HepG2 (cell line): ENCODE data around the gene MED13. TPM values are rescaled to one million over a fixed set of nuclear protein-coding genes. Genes with fewer than 3 reads are reported as not detected.

ENCODE experiments used
- ATAC-seq: fragments of 200-7000 bp; cut with Tn5 transposase; 3 replicates; pipeline ENCODE4 v1.9.1; 2020; ENCODE audit warnings: mild to moderate bottlenecking, moderate library complexity
- BruUV-seq: library from RNA; stranded (reverse); fragments of 400-500 nt; replicated peaks from 2 replicates; lab custom pipeline; 2021; lab: Mats Ljungman, UMichigan
- CTCF ChIA-PET: fragments of 300-600 bp; formaldehyde crosslinking; extraction: SDS; loops from one replicate; lab custom pipeline; 2021; ENCODE audit warnings: low total read pairs, inconsistent platforms, low intra/inter-chr PET ratio; lab: Yijun Ruan, JAX
- POLR2A ChIA-PET: fragments of 350-600 bp; sonication (Branson Sonifier 250); formaldehyde crosslinking; loops from one replicate; lab custom pipeline; 2020; ENCODE audit warnings: antibody characterized with exemption, inconsistent platforms; lab: Yijun Ruan, JAX
- DNase-seq: peaks from one replicate; pipeline ENCODE4 v3.0.0-alpha.2; 2015; ENCODE audit warnings: low spot score
- FAIRE-seq: peaks from 3 replicates; lab custom pipeline; 2011; peaks lifted over from hg19 to GRCh38; lab: Jason Lieb, UNC
- H2AFZ ChIP-seq: one replicate; pipeline ENCODE4 v1.6.1; 2011; ENCODE audit warnings: low read length, inconsistent platforms
- H3K27ac ChIP-seq: fragments of 300-600 bp; 3 replicates; pipeline ENCODE4 v1.8.0; 2011; ENCODE audit warnings: mixed run types, mild to moderate bottlenecking, mixed read lengths, low read length, inconsistent platforms; ENCODE audit not compliant: insufficient read depth; ENCODE audit errors: extremely low read length
- H3K27me3 ChIP-seq, 2 experiments: fragments of 200-600 bp in 1 of 2; 2 replicates in 1 of 2; 3 replicates in 1 of 2; pipeline versions ENCODE4 v1.6.0 to v1.8.0; 2011; ENCODE audit warnings: low read length in 2 of 2, mild to moderate bottlenecking in 2 of 2, moderate library complexity in 2 of 2, inconsistent platforms in 1 of 2; ENCODE audit not compliant: insufficient read depth in 2 of 2, control insufficient read depth in 1 of 2
- H3K36me3 ChIP-seq, 2 experiments: fragments of 200-600 bp in 1 of 2; replicated peaks in 1 of 2; 2 replicates in 1 of 2; 3 replicates in 1 of 2; pipeline versions ENCODE4 v1.5.1 to v1.8.0; 2011; ENCODE audit warnings: low read length in 2 of 2, inconsistent platforms in 1 of 2; ENCODE audit not compliant: insufficient read depth in 2 of 2, control insufficient read depth in 1 of 2
- H3K4me1 ChIP-seq: 2 replicates; pipeline ENCODE4 v1.5.1; 2012; ENCODE audit warnings: low read length, inconsistent platforms; ENCODE audit not compliant: insufficient read depth
- H3K4me2 ChIP-seq: 2 replicates; pipeline ENCODE4 v1.6.0; 2011; ENCODE audit warnings: low read depth, low read length, inconsistent platforms
- H3K4me3 ChIP-seq, 3 experiments: fragments of 200-600 bp in 1 of 3; sonication (generic), shearing (Covaris generic) in 1 of 3; replicated peaks in 1 of 3; 2 replicates each; pipeline ENCODE4 v1.5.1; 2011 to 2016; ENCODE audit warnings: low read length in 3 of 3, inconsistent platforms in 2 of 3, low read depth in 2 of 3, mild to moderate bottlenecking in 2 of 3, control low read depth in 1 of 3, mixed read lengths in 1 of 3; ENCODE audit not compliant: insufficient read depth in 1 of 3
- H3K79me2 ChIP-seq: one replicate; pipeline ENCODE4 v1.6.1; 2011; ENCODE audit warnings: low read length, inconsistent platforms; ENCODE audit not compliant: insufficient read depth
- H3K9ac ChIP-seq: 2 replicates; pipeline ENCODE4 v1.6.0; 2011; ENCODE audit warnings: mild to moderate bottlenecking, low read depth, low read length, inconsistent platforms; ENCODE audit not compliant: insufficient read depth
- H3K9me3 ChIP-seq: 2 replicates; pipeline ENCODE4 v1.5.1; 2012; ENCODE audit warnings: mild to moderate bottlenecking, low read length
- H4K20me1 ChIP-seq: 2 replicates; pipeline ENCODE4 v1.6.0; 2011; ENCODE audit warnings: inconsistent platforms, mild to moderate bottlenecking, low read length, moderate library complexity; ENCODE audit not compliant: insufficient read depth
- ASH2L ChIP-seq: fragments of 300-600, 200-600 bp; sonication (generic); IDR thresholded peaks from 2 replicates; pipeline ENCODE4 v1.7.0; 2017; ENCODE audit warnings: low read depth, mild to moderate bottlenecking, moderate library complexity, mixed read lengths, low read length; ENCODE audit not compliant: insufficient read length
- BRD4 ChIP-seq: sonication (generic); formaldehyde crosslinking; IDR thresholded peaks from 2 replicates; pipeline ENCODE4 v1.4.0; 2020; ENCODE audit warnings: missing genetic modification reagents
- PREB ChIP-seq: sonication (generic); formaldehyde crosslinking; IDR thresholded peaks from 2 replicates; pipeline ENCODE4 v1.4.0; 2020; ENCODE audit warnings: missing genetic modification reagents
- RBM39 ChIP-seq: fragments of 200-400 bp; formaldehyde crosslinking; IDR thresholded peaks from one replicate; pipeline ENCODE4 v1.6.1; 2018; ENCODE audit warnings: antibody characterized with exemption, mild to moderate bottlenecking, low read depth, low read length; ENCODE audit not compliant: poor library complexity, severe bottlenecking
- TCF12 ChIP-seq, 2 experiments: fragments of 450-650 bp in 1 of 2; sonication (generic) in 1 of 2; formaldehyde crosslinking in 1 of 2; IDR thresholded peaks; 2 replicates each; pipeline versions ENCODE4 v1.6.1 to v1.8.0; 2017 to 2022; ENCODE audit warnings: antibody characterized with exemption in 1 of 2, mild to moderate bottlenecking in 1 of 2, missing genetic modification reagents in 1 of 2, moderate library complexity in 1 of 2
- ZFP82 ChIP-seq: sonication (generic); formaldehyde crosslinking; IDR thresholded peaks from 2 replicates; pipeline ENCODE4 v1.5.1; 2020; ENCODE audit warnings: mild to moderate bottlenecking, missing genetic modification reagents, borderline replicate concordance
- ZNF264 ChIP-seq: sonication (generic); formaldehyde crosslinking; IDR thresholded peaks from 2 replicates; pipeline ENCODE4 v1.4.0; 2020; ENCODE audit warnings: missing genetic modification reagents
- ZNF451 ChIP-seq: sonication (generic); formaldehyde crosslinking; IDR thresholded peaks from 2 replicates; pipeline ENCODE4 v1.5.0; 2020; ENCODE audit warnings: mild to moderate bottlenecking, missing genetic modification reagents
- ZNF850 ChIP-seq: sonication (generic); formaldehyde crosslinking; conservative IDR thresholded peaks from 2 replicates; pipeline ENCODE4 v1.9.0; 2021; ENCODE audit warnings: mild to moderate bottlenecking, missing genetic modification reagents
- WGBS: methylation state at CpG from one replicate; pipeline ENCODE4 v1.1.6; 2017; ENCODE audit warnings: low lambda C conversion rate; 5-methylcytosine and 5-hydroxymethylcytosine counted together
- in situ Hi-C: cut with HindIII; loops from 2 replicates; pipeline ENCODE4 v1.10.0; 2017; ENCODE audit warnings: low pct_unique_long_range_greater_than_20kb; ENCODE audit not compliant: extremely low pct_ligation_motif_present
- intact Hi-C: fragments of 100-400 bp; cut with micrococcal nuclease; formaldehyde crosslinking; loops from one replicate; pipeline ENCODE4 v1.10.0; 2022; ENCODE audit not compliant: unreplicated experiment
- polyA plus RNA-seq, 8 experiments: library from polyadenylated mRNA; depleted of rRNA in 3 of 8; stranded (reverse) in 7 of 8; unstranded in 1 of 8; fragments of >200 nt; fragmentation: Illumina TruSeq in 4 of 8; extraction: Trizol in 4 of 8; gene quantifications; 2 replicates each; pipeline versions ENCODE4 v1.2.1 to v1.2.3, GENCODE V29; 2011 to 2016; ENCODE audit warnings: low read depth in 4 of 8, missing spikeins in 1 of 8, mixed read lengths in 1 of 8; ENCODE audit not compliant: insufficient read depth in 1 of 8
- total RNA-seq, 5 experiments: library from RNA; depleted of rRNA; stranded (reverse); fragments of >200 nt; fragmentation: Illumina TruSeq; extraction: Trizol; gene quantifications; 2 replicates each; pipeline ENCODE4 v1.2.3, GENCODE V29; 2016; ENCODE audit warnings: low read depth in 1 of 5
- TF ChIP-seq, protein P1 (sequence below): sonication (generic); formaldehyde crosslinking; IDR thresholded peaks from 2 replicates; pipeline ENCODE4 v1.4.0; 2020; ENCODE audit warnings: missing genetic modification reagents, borderline replicate concordance
- TF ChIP-seq, protein P2 (sequence below): sonication (generic); formaldehyde crosslinking; IDR thresholded peaks from 2 replicates; pipeline ENCODE4; 2020; ENCODE audit warnings: missing genetic modification reagents, mild to moderate bottlenecking, borderline replicate concordance

The MED13 gene
- total and polyA plus RNA-seq, 2 of the 13 experiments (the other 11 are each of a cell fraction or from before 2014, with no cell fraction given): 27.4 to 69.1 TPM

DNA sequence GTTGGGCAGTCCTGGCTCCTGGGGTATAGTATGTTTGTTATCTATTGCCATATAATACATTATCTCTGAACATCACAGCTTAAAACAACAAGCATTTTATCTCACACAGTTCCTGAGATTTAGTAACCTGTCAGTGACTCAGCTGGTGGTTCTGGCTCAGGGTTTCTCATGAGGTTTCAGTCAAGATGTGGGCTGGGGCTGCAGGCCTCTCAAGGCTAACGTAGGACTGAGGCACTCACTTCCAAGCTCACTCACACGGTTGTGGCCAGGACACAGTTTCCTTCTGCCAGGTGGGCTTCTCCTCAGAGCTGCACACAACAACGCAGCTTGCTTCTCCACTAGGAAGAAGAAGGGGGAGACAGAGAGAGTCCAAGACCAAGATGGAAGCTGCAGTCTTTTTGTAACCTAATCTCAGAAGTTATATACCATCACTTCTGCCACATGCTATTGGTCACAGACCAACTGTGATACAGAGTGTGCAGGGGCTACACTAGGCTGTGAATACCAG is 10.3 kb upstream of the MED13 start:
- Histone ChIP-seq H3K79me2 (no peaks in the 10 kb centered on the region), H3K9ac (no peak overlapping the region), H3K36me3 (no peaks in the 10 kb centered on the region), H3K27ac (no peak overlapping the region), H3K27me3 (no peaks in the 10 kb centered on the region), H3K4me1 (peaks cover 41% of the 10 kb centered on the region), H4K20me1 (no peaks in the 10 kb centered on the region), H3K9me3 (no peaks in the 10 kb centered on the region), H3K4me3 (no peak overlapping the region), H3K4me2 (no peak overlapping the region; the same call in 1 of the 2 replicates), H2AFZ (no peak overlapping the region)
- DNase-seq (no peak), ATAC-seq (no peak; the same call in 1 of the 3 replicates), FAIRE-seq (no peak)
- WGBS: 64% methylated on average over 3 of the region's 3 CpGs
- ChIA-PET POLR2A (interaction anchor here (0.9 to 3.7 kb wide), 5 partner anchors 9 to 48 kb away, joined by 3 to 32 read pairs (median 5); no protein-coding TSS in a partner anchor), CTCF (no interaction called here)
- in situ Hi-C loops (no loop called here), intact Hi-C loops (no loop called here)
- BruUV-seq: no TSS peak
- TF ChIP-seq ZNF850 (no peak), ZNF451 (CRISPR knock-in tag) (no peak), ZFP82 (no peak), ASH2L (no peak), PREB (CRISPR knock-in tag) (no peak), TCF12 (IDR thresholded peaks at IDR 0.05) (no peak), TCF12 (CRISPR knock-in tag; IDR thresholded peaks at IDR 0.05) (no peak), ZNF264 (CRISPR knock-in tag) (no peak), BRD4 (CRISPR knock-in tag) (no peak), RBM39 (no peak)
- TF ChIP-seq, protein P1, sequence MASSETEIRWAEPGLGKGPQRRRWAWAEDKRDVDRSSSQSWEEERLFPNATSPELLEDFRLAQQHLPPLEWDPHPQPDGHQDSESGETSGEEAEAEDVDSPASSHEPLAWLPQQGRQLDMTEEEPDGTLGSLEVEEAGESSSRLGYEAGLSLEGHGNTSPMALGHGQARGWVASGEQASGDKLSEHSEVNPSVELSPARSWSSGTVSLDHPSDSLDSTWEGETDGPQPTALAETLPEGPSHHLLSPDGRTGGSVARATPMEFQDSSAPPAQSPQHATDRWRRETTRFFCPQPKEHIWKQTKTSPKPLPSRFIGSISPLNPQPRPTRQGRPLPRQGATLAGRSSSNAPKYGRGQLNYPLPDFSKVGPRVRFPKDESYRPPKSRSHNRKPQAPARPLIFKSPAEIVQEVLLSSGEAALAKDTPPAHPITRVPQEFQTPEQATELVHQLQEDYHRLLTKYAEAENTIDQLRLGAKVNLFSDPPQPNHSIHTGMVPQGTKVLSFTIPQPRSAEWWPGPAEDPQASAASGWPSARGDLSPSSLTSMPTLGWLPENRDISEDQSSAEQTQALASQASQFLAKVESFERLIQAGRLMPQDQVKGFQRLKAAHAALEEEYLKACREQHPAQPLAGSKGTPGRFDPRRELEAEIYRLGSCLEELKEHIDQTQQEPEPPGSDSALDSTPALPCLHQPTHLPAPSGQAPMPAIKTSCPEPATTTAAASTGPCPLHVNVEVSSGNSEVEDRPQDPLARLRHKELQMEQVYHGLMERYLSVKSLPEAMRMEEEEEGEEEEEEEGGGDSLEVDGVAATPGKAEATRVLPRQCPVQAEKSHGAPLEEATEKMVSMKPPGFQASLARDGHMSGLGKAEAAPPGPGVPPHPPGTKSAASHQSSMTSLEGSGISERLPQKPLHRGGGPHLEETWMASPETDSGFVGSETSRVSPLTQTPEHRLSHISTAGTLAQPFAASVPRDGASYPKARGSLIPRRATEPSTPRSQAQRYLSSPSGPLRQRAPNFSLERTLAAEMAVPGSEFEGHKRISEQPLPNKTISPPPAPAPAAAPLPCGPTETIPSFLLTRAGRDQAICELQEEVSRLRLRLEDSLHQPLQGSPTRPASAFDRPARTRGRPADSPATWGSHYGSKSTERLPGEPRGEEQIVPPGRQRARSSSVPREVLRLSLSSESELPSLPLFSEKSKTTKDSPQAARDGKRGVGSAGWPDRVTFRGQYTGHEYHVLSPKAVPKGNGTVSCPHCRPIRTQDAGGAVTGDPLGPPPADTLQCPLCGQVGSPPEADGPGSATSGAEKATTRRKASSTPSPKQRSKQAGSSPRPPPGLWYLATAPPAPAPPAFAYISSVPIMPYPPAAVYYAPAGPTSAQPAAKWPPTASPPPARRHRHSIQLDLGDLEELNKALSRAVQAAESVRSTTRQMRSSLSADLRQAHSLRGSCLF (CRISPR knock-in tag): no peak
- TF ChIP-seq, protein P2, sequence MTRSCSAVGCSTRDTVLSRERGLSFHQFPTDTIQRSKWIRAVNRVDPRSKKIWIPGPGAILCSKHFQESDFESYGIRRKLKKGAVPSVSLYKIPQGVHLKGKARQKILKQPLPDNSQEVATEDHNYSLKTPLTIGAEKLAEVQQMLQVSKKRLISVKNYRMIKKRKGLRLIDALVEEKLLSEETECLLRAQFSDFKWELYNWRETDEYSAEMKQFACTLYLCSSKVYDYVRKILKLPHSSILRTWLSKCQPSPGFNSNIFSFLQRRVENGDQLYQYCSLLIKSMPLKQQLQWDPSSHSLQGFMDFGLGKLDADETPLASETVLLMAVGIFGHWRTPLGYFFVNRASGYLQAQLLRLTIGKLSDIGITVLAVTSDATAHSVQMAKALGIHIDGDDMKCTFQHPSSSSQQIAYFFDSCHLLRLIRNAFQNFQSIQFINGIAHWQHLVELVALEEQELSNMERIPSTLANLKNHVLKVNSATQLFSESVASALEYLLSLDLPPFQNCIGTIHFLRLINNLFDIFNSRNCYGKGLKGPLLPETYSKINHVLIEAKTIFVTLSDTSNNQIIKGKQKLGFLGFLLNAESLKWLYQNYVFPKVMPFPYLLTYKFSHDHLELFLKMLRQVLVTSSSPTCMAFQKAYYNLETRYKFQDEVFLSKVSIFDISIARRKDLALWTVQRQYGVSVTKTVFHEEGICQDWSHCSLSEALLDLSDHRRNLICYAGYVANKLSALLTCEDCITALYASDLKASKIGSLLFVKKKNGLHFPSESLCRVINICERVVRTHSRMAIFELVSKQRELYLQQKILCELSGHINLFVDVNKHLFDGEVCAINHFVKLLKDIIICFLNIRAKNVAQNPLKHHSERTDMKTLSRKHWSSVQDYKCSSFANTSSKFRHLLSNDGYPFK (CRISPR knock-in tag): no peak
